DOHH2 (cell line): ENCODE data around the gene SLCO2A1.

Source experiments
- H3F3A ChIP-seq: fragments of 200-600 bp; sonication (generic), shearing (Covaris generic); 2 replicates; pipeline ENCODE4 v1.6.0; 2016; ENCODE audit warnings: antibody characterized with exemption, mild to moderate bottlenecking; ENCODE audit not compliant: control insufficient read depth, insufficient read depth
- H3K27ac ChIP-seq: fragments of 200-600 bp; sonication (generic); 2 replicates; pipeline ENCODE4 v1.5.1; 2014; ENCODE audit warnings: low read depth, mild to moderate bottlenecking, low read length, moderate library complexity
- H3K27me3 ChIP-seq: fragments of 200-600 bp; sonication (generic); 2 replicates; pipeline ENCODE4 v1.6.1; 2014; ENCODE audit warnings: mild to moderate bottlenecking, low read length, mixed read lengths; ENCODE audit not compliant: control insufficient read depth
- H3K36me3 ChIP-seq: fragments of 200-600 bp; sonication (generic); 2 replicates; pipeline ENCODE4 v1.6.1; 2014; ENCODE audit warnings: mild to moderate bottlenecking, low read length, moderate library complexity, mixed read lengths; ENCODE audit not compliant: control insufficient read depth
- H3K4me1 ChIP-seq: fragments of 200-600 bp; sonication (generic); 2 replicates; pipeline ENCODE4 v1.6.1; 2014; ENCODE audit warnings: mild to moderate bottlenecking, low read length, mixed read lengths; ENCODE audit not compliant: control insufficient read depth
- H3K4me2 ChIP-seq: fragments of 200-600 bp; sonication (generic); 2 replicates; pipeline ENCODE4 v1.6.0; 2014; ENCODE audit warnings: mild to moderate bottlenecking, low read length, moderate library complexity
- H3K4me3 ChIP-seq: fragments of 200-600 bp; sonication (generic); 2 replicates; pipeline ENCODE4 v1.5.1; 2014; ENCODE audit warnings: mild to moderate bottlenecking, low read length, mixed read lengths
- H3K79me2 ChIP-seq: fragments of 200-600 bp; sonication (generic); 2 replicates; pipeline ENCODE4 v1.6.1; 2014; ENCODE audit warnings: mild to moderate bottlenecking, low read length, mixed read lengths; ENCODE audit not compliant: control insufficient read depth
- H3K9me2 ChIP-seq: fragments of 200-600 bp; sonication (generic); replicated peaks from 2 replicates; pipeline ENCODE4 v1.6.1; 2014; ENCODE audit warnings: mild to moderate bottlenecking, low read length, mixed read lengths; ENCODE audit not compliant: control insufficient read depth
- H3K9me3 ChIP-seq: fragments of 200-600 bp; sonication (generic); 2 replicates; pipeline ENCODE4 v1.6.1; 2014; ENCODE audit warnings: antibody characterized with exemption, low read length, mixed read lengths; ENCODE audit not compliant: control insufficient read depth, insufficient read depth
- H4K20me1 ChIP-seq: fragments of 200-600 bp; sonication (generic); 2 replicates; pipeline ENCODE4 v1.6.0; 2014; ENCODE audit warnings: low read depth, mild to moderate bottlenecking, antibody characterized with exemption, low read length, moderate library complexity; ENCODE audit not compliant: control insufficient read depth, insufficient read depth
- EZH2phosphoT487 ChIP-seq: fragments of 200-600 bp; sonication (generic); IDR thresholded peaks from 2 replicates; pipeline ENCODE4 v1.6.1; 2017; ENCODE audit warnings: borderline replicate concordance, mild to moderate bottlenecking, antibody characterized with exemption, low read length, moderate library complexity, mixed read lengths
- TF ChIP-seq, protein P1 (sequence below): fragments of 200-600 bp; sonication (generic); IDR thresholded peaks from one replicate; pipeline ENCODE4 v1.5.1; 2014; ENCODE audit warnings: antibody characterized with exemption, mild to moderate bottlenecking, low read depth, low read length; ENCODE audit not compliant: poor library complexity, severe bottlenecking

Gene SLCO2A1

GRCh38 chr3:134004841-134005240 is 24.9 kb downstream of the SLCO2A1 start:
- Histone ChIP-seq H3K9me3 (no peaks in the 10 kb centered on the region), H3K4me2 (no peak overlapping the region), H3K9me2 (no peaks in the 10 kb centered on the region), H4K20me1 (no peaks in the 10 kb centered on the region), H3K36me3 (no peaks in the 10 kb centered on the region), H3K27me3 (no peaks in the 10 kb centered on the region), H3F3A (no peaks in the 10 kb centered on the region), H3K79me2 (no peaks in the 10 kb centered on the region), H3K27ac (no peak overlapping the region), H3K4me1 (no peaks in the 10 kb centered on the region), H3K4me3 (no peak overlapping the region)
- TF ChIP-seq EZH2phosphoT487, result no peak
- TF ChIP-seq, protein P1, sequence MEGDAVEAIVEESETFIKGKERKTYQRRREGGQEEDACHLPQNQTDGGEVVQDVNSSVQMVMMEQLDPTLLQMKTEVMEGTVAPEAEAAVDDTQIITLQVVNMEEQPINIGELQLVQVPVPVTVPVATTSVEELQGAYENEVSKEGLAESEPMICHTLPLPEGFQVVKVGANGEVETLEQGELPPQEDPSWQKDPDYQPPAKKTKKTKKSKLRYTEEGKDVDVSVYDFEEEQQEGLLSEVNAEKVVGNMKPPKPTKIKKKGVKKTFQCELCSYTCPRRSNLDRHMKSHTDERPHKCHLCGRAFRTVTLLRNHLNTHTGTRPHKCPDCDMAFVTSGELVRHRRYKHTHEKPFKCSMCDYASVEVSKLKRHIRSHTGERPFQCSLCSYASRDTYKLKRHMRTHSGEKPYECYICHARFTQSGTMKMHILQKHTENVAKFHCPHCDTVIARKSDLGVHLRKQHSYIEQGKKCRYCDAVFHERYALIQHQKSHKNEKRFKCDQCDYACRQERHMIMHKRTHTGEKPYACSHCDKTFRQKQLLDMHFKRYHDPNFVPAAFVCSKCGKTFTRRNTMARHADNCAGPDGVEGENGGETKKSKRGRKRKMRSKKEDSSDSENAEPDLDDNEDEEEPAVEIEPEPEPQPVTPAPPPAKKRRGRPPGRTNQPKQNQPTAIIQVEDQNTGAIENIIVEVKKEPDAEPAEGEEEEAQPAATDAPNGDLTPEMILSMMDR, result no peak

DNA sequence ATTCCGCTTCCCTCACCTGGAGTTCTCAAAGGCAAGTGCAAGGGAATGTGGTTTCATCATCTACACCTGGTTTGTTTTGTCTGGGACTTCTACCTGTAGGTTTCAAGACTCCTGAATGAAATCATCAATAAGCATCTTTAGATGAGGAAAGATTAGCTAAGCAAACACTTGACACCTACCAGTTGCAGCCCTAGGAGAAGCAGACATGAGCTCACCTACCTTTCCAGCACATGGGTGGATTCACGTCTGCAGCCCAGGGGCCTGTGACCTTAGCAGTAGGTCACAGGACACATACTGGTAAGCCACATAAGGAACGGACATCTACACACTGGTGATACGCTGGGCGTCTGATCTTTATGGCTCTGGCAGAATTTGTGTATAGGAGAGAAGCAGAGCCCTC is 26.7 kb downstream of the SLCO2A1 start:
- H3K4me2 ChIP-seq, result no peak overlapping the region
- H3K9me2 ChIP-seq, result no peaks in the 10 kb centered on the region
- H3K36me3 ChIP-seq, result no peaks in the 10 kb centered on the region
- no peaks in the 10 kb centered on the region for H3K4me1 ChIP-seq
- no peaks in the 10 kb centered on the region for H3K9me3 ChIP-seq
- H3F3A ChIP-seq, result no peaks in the 10 kb centered on the region
- no peaks in the 10 kb centered on the region for H3K79me2 ChIP-seq
- H3K4me3 ChIP-seq, result no peak overlapping the region
- no peak overlapping the region for H3K27ac ChIP-seq
- H4K20me1 ChIP-seq, result no peaks in the 10 kb centered on the region
- H3K27me3 ChIP-seq, result no peaks in the 10 kb centered on the region
- TF ChIP-seq, protein P1, result no peak
- no peak for TF ChIP-seq EZH2phosphoT487

DNA sequence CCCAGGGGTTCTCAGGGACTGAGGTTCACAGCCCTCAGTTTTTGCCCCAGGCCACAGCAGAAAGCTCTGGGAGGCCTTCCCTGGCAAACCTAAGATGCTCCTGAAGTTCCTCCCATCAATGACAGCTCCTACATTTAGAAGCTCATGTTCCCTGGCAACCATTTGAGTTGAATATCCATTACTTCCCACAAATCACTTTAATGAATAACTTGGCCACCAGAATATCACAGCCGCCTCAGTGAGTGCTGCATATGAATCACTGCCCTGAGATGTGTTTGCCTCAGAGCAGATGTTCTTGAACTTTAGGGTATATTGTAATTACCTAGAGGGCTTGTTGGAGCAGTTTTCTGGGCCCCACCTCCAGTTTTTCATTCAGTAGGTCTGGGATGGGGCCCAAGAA is 27.4 kb downstream of the SLCO2A1 start:
- Histone ChIP-seq H3K4me1 (no peaks in the 10 kb centered on the region), H3K79me2 (no peaks in the 10 kb centered on the region), H3K36me3 (no peaks in the 10 kb centered on the region), H3K4me3 (no peak overlapping the region), H3K9me2 (no peaks in the 10 kb centered on the region), H3K9me3 (no peaks in the 10 kb centered on the region), H3K27me3 (no peaks in the 10 kb centered on the region), H3F3A (no peaks in the 10 kb centered on the region), H4K20me1 (no peaks in the 10 kb centered on the region), H3K27ac (no peak overlapping the region), H3K4me2 (no peak overlapping the region)
- no peak for TF ChIP-seq EZH2phosphoT487
- TF ChIP-seq, protein P1, result no peak

DNA sequence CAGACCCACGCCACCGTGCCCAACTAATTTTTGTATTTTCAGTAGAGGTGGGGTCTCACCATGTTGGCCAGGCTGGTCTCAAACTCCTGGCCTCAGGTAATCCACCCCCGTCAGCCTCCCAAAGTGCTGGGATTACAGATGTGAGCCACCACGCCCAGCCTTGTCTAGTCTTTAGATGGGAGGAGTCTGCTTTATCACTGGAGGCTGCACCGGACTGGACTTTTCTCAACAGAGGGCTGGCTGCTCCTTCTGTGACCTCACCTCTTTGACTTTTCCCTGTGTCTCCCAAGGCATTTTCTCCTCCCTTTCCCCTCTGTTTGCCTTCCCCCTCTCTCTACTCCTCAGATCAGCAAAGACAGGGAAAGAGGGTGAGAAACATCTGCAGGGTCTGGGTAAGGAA is 28.5 kb downstream of the SLCO2A1 start:
- H3K4me3 ChIP-seq, result no peak overlapping the region
- H4K20me1 ChIP-seq, result no peaks in the 10 kb centered on the region
- H3K27me3 ChIP-seq, result no peaks in the 10 kb centered on the region
- no peaks in the 10 kb centered on the region for H3K4me1 ChIP-seq
- no peaks in the 10 kb centered on the region for H3K36me3 ChIP-seq
- no peaks in the 10 kb centered on the region for H3K9me3 ChIP-seq
- no peaks in the 10 kb centered on the region for H3K79me2 ChIP-seq
- TF ChIP-seq, protein P1, result no peak
- TF ChIP-seq EZH2phosphoT487, result no peak
- no peaks in the 10 kb centered on the region for H3K9me2 ChIP-seq
- H3K4me2 ChIP-seq, result no peak overlapping the region
- H3F3A ChIP-seq, result no peaks in the 10 kb centered on the region
- H3K27ac ChIP-seq, result no peak overlapping the region
